KMS-11 (cell line): Measurements from ENCODE around the gene AGO3.

ENCODE experiments used
- H2AFZ ChIP-seq: fragments of 200-600 bp; sonication (generic); 2 replicates; pipeline ENCODE4 v1.6.1; 2016; ENCODE audit warnings: antibody characterized with exemption, mixed run types, low read depth
- H3K27ac ChIP-seq: fragments of 200-600 bp; sonication (generic); 2 replicates; pipeline ENCODE4 v1.6.1; 2016; ENCODE audit warnings: mild to moderate bottlenecking, mixed run types
- H3K27me3 ChIP-seq: fragments of 200-600 bp; sonication (generic); 2 replicates; pipeline ENCODE4 v1.6.1; 2017; ENCODE audit warnings: mild to moderate bottlenecking, low read depth, mixed run types, moderate library complexity; ENCODE audit not compliant: insufficient read depth
- H3K36me3 ChIP-seq: fragments of 200-600 bp; sonication (generic); 2 replicates; pipeline ENCODE4 v1.6.1; 2017; ENCODE audit warnings: mild to moderate bottlenecking, mixed run types; ENCODE audit not compliant: insufficient read depth
- H3K4me1 ChIP-seq: fragments of 200-600 bp; sonication (generic); 2 replicates; pipeline ENCODE4 v1.6.1; 2016; ENCODE audit warnings: mild to moderate bottlenecking, low read depth, mixed run types; ENCODE audit not compliant: poor library complexity, severe bottlenecking
- H3K4me2 ChIP-seq: fragments of 200-600 bp; sonication (generic); 2 replicates; pipeline ENCODE4 v1.7.0; 2016; ENCODE audit warnings: mild to moderate bottlenecking, mixed run types
- H3K4me3 ChIP-seq: fragments of 200-600 bp; sonication (generic); IDR thresholded peaks from 2 replicates; pipeline ENCODE4 v1.6.1; 2017; ENCODE audit warnings: low read depth, low read length, mixed read lengths; ENCODE audit not compliant: insufficient read depth
- H3K79me2 ChIP-seq: fragments of 200-600 bp; sonication (generic); 2 replicates; pipeline ENCODE4 v1.6.1; 2016; ENCODE audit warnings: low read depth, mixed run types; ENCODE audit not compliant: insufficient read depth
- H3K9ac ChIP-seq: fragments of 200-600 bp; sonication (generic); 2 replicates; pipeline ENCODE4 v1.6.1; 2016; ENCODE audit warnings: mild to moderate bottlenecking, mixed run types
- H4K20me1 ChIP-seq: fragments of 200-600 bp; sonication (generic); 2 replicates; pipeline ENCODE4 v1.6.1; 2016; ENCODE audit warnings: mild to moderate bottlenecking, mixed run types; ENCODE audit not compliant: insufficient read depth
- TF ChIP-seq, protein P1 (sequence below): fragments of 200-600 bp; sonication (generic); conservative IDR thresholded peaks from 2 replicates; pipeline ENCODE4 v1.6.1; 2017; ENCODE audit warnings: low read depth, mild to moderate bottlenecking, antibody characterized with exemption, low read length, moderate library complexity, mixed read lengths

The AGO3 gene

DNA sequence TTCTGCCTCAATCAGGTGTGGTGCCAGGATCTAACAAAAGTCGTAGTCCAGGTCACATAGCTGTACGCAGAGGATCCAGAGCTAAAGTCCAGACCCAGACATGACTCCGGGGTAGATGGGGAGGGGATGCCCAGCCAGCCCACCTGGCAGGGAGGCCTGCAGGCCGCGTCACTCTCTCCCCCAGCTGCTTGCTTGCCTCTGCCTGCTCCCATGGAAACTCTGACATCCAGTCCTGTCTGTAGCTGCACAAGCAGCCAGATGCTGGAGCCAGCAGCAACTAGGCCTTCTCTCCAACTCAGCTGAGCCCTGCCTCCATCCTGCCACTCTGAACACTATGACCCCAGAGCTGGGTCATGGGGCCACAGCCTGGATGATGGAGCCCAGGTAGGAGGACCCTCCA, 186.0 kb downstream of the AGO3 start:
- Histone ChIP-seq H3K79me2 (no peaks in the 10 kb centered on the region), H3K4me3 (no peak overlapping the region), H2AFZ (no peak overlapping the region), H3K36me3 (no peaks in the 10 kb centered on the region), H4K20me1 (no peaks in the 10 kb centered on the region), H3K4me1 (no peaks in the 10 kb centered on the region), H3K4me2 (no peak overlapping the region), H3K27me3 (no peaks in the 10 kb centered on the region), H3K27ac (no peak overlapping the region), H3K9ac (no peak overlapping the region)
- TF ChIP-seq, protein P1, sequence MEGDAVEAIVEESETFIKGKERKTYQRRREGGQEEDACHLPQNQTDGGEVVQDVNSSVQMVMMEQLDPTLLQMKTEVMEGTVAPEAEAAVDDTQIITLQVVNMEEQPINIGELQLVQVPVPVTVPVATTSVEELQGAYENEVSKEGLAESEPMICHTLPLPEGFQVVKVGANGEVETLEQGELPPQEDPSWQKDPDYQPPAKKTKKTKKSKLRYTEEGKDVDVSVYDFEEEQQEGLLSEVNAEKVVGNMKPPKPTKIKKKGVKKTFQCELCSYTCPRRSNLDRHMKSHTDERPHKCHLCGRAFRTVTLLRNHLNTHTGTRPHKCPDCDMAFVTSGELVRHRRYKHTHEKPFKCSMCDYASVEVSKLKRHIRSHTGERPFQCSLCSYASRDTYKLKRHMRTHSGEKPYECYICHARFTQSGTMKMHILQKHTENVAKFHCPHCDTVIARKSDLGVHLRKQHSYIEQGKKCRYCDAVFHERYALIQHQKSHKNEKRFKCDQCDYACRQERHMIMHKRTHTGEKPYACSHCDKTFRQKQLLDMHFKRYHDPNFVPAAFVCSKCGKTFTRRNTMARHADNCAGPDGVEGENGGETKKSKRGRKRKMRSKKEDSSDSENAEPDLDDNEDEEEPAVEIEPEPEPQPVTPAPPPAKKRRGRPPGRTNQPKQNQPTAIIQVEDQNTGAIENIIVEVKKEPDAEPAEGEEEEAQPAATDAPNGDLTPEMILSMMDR: no peak

DNA sequence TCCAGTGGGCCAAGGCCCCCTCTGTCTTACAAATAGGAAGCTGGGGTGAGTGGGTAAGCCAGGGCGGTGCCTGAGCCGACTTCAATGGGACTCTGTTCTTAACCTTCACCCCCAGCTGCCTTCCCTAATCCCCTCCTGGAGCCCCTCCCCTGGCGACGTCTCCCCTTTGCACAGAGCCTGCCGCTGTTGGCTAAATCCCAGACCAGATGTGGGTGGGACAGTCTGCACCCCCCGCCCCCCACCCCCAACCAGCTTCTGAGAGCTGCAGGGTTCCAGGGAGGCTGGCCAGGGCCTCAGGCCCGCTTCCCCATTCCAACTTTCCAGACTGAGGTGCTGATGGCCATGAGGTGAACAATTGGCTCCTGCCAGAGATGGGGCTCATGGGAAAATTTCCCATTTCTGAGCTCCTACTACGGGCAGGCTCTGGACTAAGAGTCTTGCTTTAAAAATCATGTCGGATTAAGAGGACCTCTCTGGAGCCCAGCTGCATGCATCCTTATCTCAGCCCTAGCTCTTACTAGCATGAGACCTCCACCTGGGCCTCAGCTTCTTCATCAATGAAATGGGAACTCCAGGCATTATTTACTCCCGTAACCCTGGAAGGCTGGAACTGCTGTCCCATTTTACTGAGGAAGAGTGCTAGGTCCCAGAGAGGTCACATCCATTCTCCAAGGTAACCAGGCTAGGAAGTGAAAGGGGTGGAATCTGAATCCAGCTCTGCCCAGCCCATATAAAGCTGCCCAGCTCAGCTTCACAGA, 187.7 kb downstream of the AGO3 start:
- no peaks in the 10 kb centered on the region for H3K27me3 ChIP-seq
- no peaks in the 10 kb centered on the region for H3K79me2 ChIP-seq
- TF ChIP-seq, protein P1: no peak
- H3K9ac ChIP-seq: no peak overlapping the region
- no peak overlapping the region for H2AFZ ChIP-seq
- no peaks in the 10 kb centered on the region for H3K36me3 ChIP-seq
- no peaks in the 10 kb centered on the region for H4K20me1 ChIP-seq
- H3K4me3 ChIP-seq: no peak overlapping the region
- no peaks in the 10 kb centered on the region for H3K4me1 ChIP-seq
- H3K4me2 ChIP-seq: no peak overlapping the region
- H3K27ac ChIP-seq: no peak overlapping the region

DNA sequence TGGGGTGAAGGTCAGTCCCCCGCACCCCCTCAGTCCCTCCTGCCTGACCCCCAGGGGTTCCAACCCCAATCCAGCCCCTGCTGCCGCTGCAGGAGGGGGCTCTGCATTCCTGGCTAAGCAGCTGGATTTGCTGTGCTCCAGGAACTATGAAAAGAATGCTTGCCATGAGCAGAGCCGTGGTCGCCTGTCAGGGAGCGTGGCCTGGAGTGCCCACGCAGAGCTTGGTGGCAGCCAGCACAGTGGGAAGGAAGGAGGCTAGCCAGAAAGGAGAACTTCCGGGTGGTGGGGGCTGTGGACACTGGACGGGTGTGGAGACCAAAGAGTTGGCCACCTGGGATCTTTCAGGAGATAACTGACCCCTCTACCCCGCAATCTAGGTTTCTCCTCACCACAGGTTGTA, 188.6 kb downstream of the AGO3 start:
- TF ChIP-seq, protein P1: no peak
- H3K4me2 ChIP-seq: no peak overlapping the region
- H4K20me1 ChIP-seq: no peaks in the 10 kb centered on the region
- no peaks in the 10 kb centered on the region for H3K27me3 ChIP-seq
- H3K4me3 ChIP-seq: no peak overlapping the region
- H3K79me2 ChIP-seq: no peaks in the 10 kb centered on the region
- H3K36me3 ChIP-seq: no peaks in the 10 kb centered on the region
- no peak overlapping the region for H3K27ac ChIP-seq
- no peak overlapping the region for H3K9ac ChIP-seq
- H2AFZ ChIP-seq: no peak overlapping the region
- no peaks in the 10 kb centered on the region for H3K4me1 ChIP-seq
